HepG2 (cell line): ENCODE data around the gene SMAD6. TPM values are rescaled to one million over a fixed set of nuclear protein-coding genes. Genes with fewer than 3 reads are reported as not detected.

Experiments
- ATAC-seq: fragments of 200-7000 bp; cut with Tn5 transposase; 3 replicates; pipeline ENCODE4 v1.9.1; 2020; ENCODE audit warnings: mild to moderate bottlenecking, moderate library complexity
- BruUV-seq: library from RNA; stranded (reverse); fragments of 400-500 nt; replicated peaks from 2 replicates; lab custom pipeline; 2021; lab: Mats Ljungman, UMichigan
- CTCF ChIA-PET: fragments of 300-600 bp; formaldehyde crosslinking; extraction: SDS; loops from one replicate; lab custom pipeline; 2021; ENCODE audit warnings: low total read pairs, inconsistent platforms, low intra/inter-chr PET ratio; lab: Yijun Ruan, JAX
- POLR2A ChIA-PET: fragments of 350-600 bp; sonication (Branson Sonifier 250); formaldehyde crosslinking; loops from one replicate; lab custom pipeline; 2020; ENCODE audit warnings: antibody characterized with exemption, inconsistent platforms; lab: Yijun Ruan, JAX
- DNase-seq: peaks from one replicate; pipeline ENCODE4 v3.0.0-alpha.2; 2015; ENCODE audit warnings: low spot score
- FAIRE-seq: peaks from 3 replicates; lab custom pipeline; 2011; peaks lifted over from hg19 to GRCh38; lab: Jason Lieb, UNC
- H2AFZ ChIP-seq: one replicate; pipeline ENCODE4 v1.6.1; 2011; ENCODE audit warnings: low read length, inconsistent platforms
- H3K27ac ChIP-seq: fragments of 300-600 bp; 3 replicates; pipeline ENCODE4 v1.8.0; 2011; ENCODE audit warnings: mixed run types, mild to moderate bottlenecking, mixed read lengths, low read length, inconsistent platforms; ENCODE audit not compliant: insufficient read depth; ENCODE audit errors: extremely low read length
- H3K27me3 ChIP-seq, 2 experiments: fragments of 200-600 bp in 1 of 2; 2 replicates in 1 of 2; 3 replicates in 1 of 2; pipeline versions ENCODE4 v1.6.0 to v1.8.0; 2011; ENCODE audit warnings: low read length in 2 of 2, mild to moderate bottlenecking in 2 of 2, moderate library complexity in 2 of 2, inconsistent platforms in 1 of 2; ENCODE audit not compliant: insufficient read depth in 2 of 2, control insufficient read depth in 1 of 2
- H3K36me3 ChIP-seq, 2 experiments: fragments of 200-600 bp in 1 of 2; replicated peaks in 1 of 2; 2 replicates in 1 of 2; 3 replicates in 1 of 2; pipeline versions ENCODE4 v1.5.1 to v1.8.0; 2011; ENCODE audit warnings: low read length in 2 of 2, inconsistent platforms in 1 of 2; ENCODE audit not compliant: insufficient read depth in 2 of 2, control insufficient read depth in 1 of 2
- H3K4me1 ChIP-seq: 2 replicates; pipeline ENCODE4 v1.5.1; 2012; ENCODE audit warnings: low read length, inconsistent platforms; ENCODE audit not compliant: insufficient read depth
- H3K4me2 ChIP-seq: 2 replicates; pipeline ENCODE4 v1.6.0; 2011; ENCODE audit warnings: low read depth, low read length, inconsistent platforms
- H3K4me3 ChIP-seq, 3 experiments: fragments of 200-600 bp in 1 of 3; sonication (generic), shearing (Covaris generic) in 1 of 3; replicated peaks in 1 of 3; 2 replicates each; pipeline ENCODE4 v1.5.1; 2011 to 2016; ENCODE audit warnings: low read length in 3 of 3, inconsistent platforms in 2 of 3, low read depth in 2 of 3, mild to moderate bottlenecking in 2 of 3, control low read depth in 1 of 3, mixed read lengths in 1 of 3; ENCODE audit not compliant: insufficient read depth in 1 of 3
- H3K79me2 ChIP-seq: one replicate; pipeline ENCODE4 v1.6.1; 2011; ENCODE audit warnings: low read length, inconsistent platforms; ENCODE audit not compliant: insufficient read depth
- H3K9ac ChIP-seq: 2 replicates; pipeline ENCODE4 v1.6.0; 2011; ENCODE audit warnings: mild to moderate bottlenecking, low read depth, low read length, inconsistent platforms; ENCODE audit not compliant: insufficient read depth
- H3K9me3 ChIP-seq: 2 replicates; pipeline ENCODE4 v1.5.1; 2012; ENCODE audit warnings: mild to moderate bottlenecking, low read length
- H4K20me1 ChIP-seq: 2 replicates; pipeline ENCODE4 v1.6.0; 2011; ENCODE audit warnings: inconsistent platforms, mild to moderate bottlenecking, low read length, moderate library complexity; ENCODE audit not compliant: insufficient read depth
- E2F1 ChIP-seq: sonication (generic); formaldehyde crosslinking; IDR thresholded peaks from 2 replicates; pipeline ENCODE4 v1.5.0; 2020; ENCODE audit warnings: missing genetic modification reagents
- MAFK ChIP-seq, 2 experiments: IDR thresholded peaks in 1 of 2; conservative IDR thresholded peaks in 1 of 2; 2 replicates each; pipeline ENCODE4 v1.6.1; 2011; ENCODE audit warnings: improper control_type of control experiment in 2 of 2, low read length in 2 of 2
- MTF1 ChIP-seq: sonication (generic); formaldehyde crosslinking; IDR thresholded peaks from 2 replicates; pipeline ENCODE4 v1.5.0; 2020; ENCODE audit warnings: missing genetic modification reagents
- PRPF4 ChIP-seq: fragments of 200-400 bp; formaldehyde crosslinking; IDR thresholded peaks from 2 replicates; pipeline ENCODE4 v1.6.1; 2016; ENCODE audit warnings: low read length, low read depth; ENCODE audit not compliant: poor library complexity, severe bottlenecking
- SIX4 ChIP-seq: sonication (generic); formaldehyde crosslinking; IDR thresholded peaks from 2 replicates; pipeline ENCODE4 v1.4.0; 2020; ENCODE audit warnings: missing genetic modification reagents
- SMAD3 ChIP-seq: sonication (generic); formaldehyde crosslinking; IDR thresholded peaks from 2 replicates; pipeline ENCODE4 v1.4.0; 2020; ENCODE audit warnings: missing genetic modification reagents
- SMAD9 ChIP-seq: sonication (generic); formaldehyde crosslinking; IDR thresholded peaks from 2 replicates; pipeline ENCODE4 v1.5.1; 2020; ENCODE audit warnings: mild to moderate bottlenecking, missing genetic modification reagents
- SNRNP70 ChIP-seq: fragments of 200-400 bp; formaldehyde crosslinking; IDR thresholded peaks from 2 replicates; pipeline ENCODE4 v1.6.1; 2017; ENCODE audit warnings: mild to moderate bottlenecking, low read depth, low read length, moderate library complexity
- SP5 ChIP-seq: IDR thresholded peaks from 2 replicates; pipeline ENCODE4 v1.6.1; 2016; ENCODE audit warnings: low read depth, borderline replicate concordance
- ZNF331 ChIP-seq: sonication (generic); formaldehyde crosslinking; IDR thresholded peaks from 2 replicates; pipeline ENCODE4 v1.4.0; 2020; ENCODE audit warnings: missing genetic modification reagents
- ZNF772 ChIP-seq: sonication (generic); formaldehyde crosslinking; IDR thresholded peaks from 2 replicates; pipeline ENCODE4 v1.5.0; 2020; ENCODE audit warnings: mild to moderate bottlenecking, missing genetic modification reagents
- ZNF790 ChIP-seq: sonication (generic); formaldehyde crosslinking; IDR thresholded peaks from 2 replicates; pipeline ENCODE4 v1.8.0; 2022; ENCODE audit warnings: missing genetic modification reagents, mild to moderate bottlenecking, borderline replicate concordance
- ZSCAN31 ChIP-seq: sonication (generic); formaldehyde crosslinking; IDR thresholded peaks from 2 replicates; pipeline ENCODE4 v1.5.0; 2020; ENCODE audit warnings: low read depth, mild to moderate bottlenecking, missing genetic modification reagents
- WGBS: methylation state at CpG from one replicate; pipeline ENCODE4 v1.1.6; 2017; ENCODE audit warnings: low lambda C conversion rate; 5-methylcytosine and 5-hydroxymethylcytosine counted together
- in situ Hi-C: cut with HindIII; loops from 2 replicates; pipeline ENCODE4 v1.10.0; 2017; ENCODE audit warnings: low pct_unique_long_range_greater_than_20kb; ENCODE audit not compliant: extremely low pct_ligation_motif_present
- intact Hi-C: fragments of 100-400 bp; cut with micrococcal nuclease; formaldehyde crosslinking; loops from one replicate; pipeline ENCODE4 v1.10.0; 2022; ENCODE audit not compliant: unreplicated experiment
- polyA plus RNA-seq, 8 experiments: library from polyadenylated mRNA; depleted of rRNA in 3 of 8; stranded (reverse) in 7 of 8; unstranded in 1 of 8; fragments of >200 nt; fragmentation: Illumina TruSeq in 4 of 8; extraction: Trizol in 4 of 8; gene quantifications; 2 replicates each; pipeline versions ENCODE4 v1.2.1 to v1.2.3, GENCODE V29; 2011 to 2016; ENCODE audit warnings: low read depth in 4 of 8, missing spikeins in 1 of 8, mixed read lengths in 1 of 8; ENCODE audit not compliant: insufficient read depth in 1 of 8
- total RNA-seq, 5 experiments: library from RNA; depleted of rRNA; stranded (reverse); fragments of >200 nt; fragmentation: Illumina TruSeq; extraction: Trizol; gene quantifications; 2 replicates each; pipeline ENCODE4 v1.2.3, GENCODE V29; 2016; ENCODE audit warnings: low read depth in 1 of 5
- TF ChIP-seq, protein P1 (sequence below): IDR thresholded peaks from 2 replicates; pipeline ENCODE4 v1.6.1; 2018; ENCODE audit warnings: missing genetic modification reagents, mild to moderate bottlenecking, missing compliant biosample characterization
- TF ChIP-seq, protein P2 (sequence below): sonication (generic); formaldehyde crosslinking; IDR thresholded peaks from 2 replicates; pipeline ENCODE4 v1.4.0; 2020; ENCODE audit warnings: mild to moderate bottlenecking, missing genetic modification reagents
- TF ChIP-seq, protein P3 (sequence below): sonication (generic); formaldehyde crosslinking; IDR thresholded peaks from 2 replicates; pipeline ENCODE4 v1.8.0; 2022; ENCODE audit warnings: missing genetic modification reagents, mild to moderate bottlenecking, moderate library complexity, borderline replicate concordance

Gene SMAD6
- total and polyA plus RNA-seq, 2 of the 13 experiments (the other 11 are each of a cell fraction or from before 2014, with no cell fraction given), result 3.3 to 4.4 TPM

- H3K4me2 ChIP-seq, result no peak overlapping the region
- in situ Hi-C loops, result no loop called here
- no peak overlapping the region for H3K9ac ChIP-seq
- CTCF ChIA-PET, result no interaction called here
- no peak overlapping the region for H3K4me3 ChIP-seq
- no peak overlapping the region for H3K27ac ChIP-seq
- POLR2A ChIA-PET, result no interaction called here
- H3K4me1 ChIP-seq, result peaks cover 35% of the 10 kb centered on the region
- H3K36me3 ChIP-seq, result no peaks in the 10 kb centered on the region; a peak in 1 of 5 replicates
- no peaks in the 10 kb centered on the region for H3K27me3 ChIP-seq
- no peak for ATAC-seq
- intact Hi-C loops, result no loop called here
- no TSS peak for BruUV-seq
- FAIRE-seq, result no peak
- peaks cover 8% of the 10 kb centered on the region; the same call in 1 of the 2 replicates for H3K9me3 ChIP-seq
- TF ChIP-seq ZNF790 (CRISPR knock-in tag) (no peak), MTF1 (no peak), PRPF4 (no peak), SMAD9 (CRISPR knock-in tag) (no peak), ZNF331 (CRISPR knock-in tag) (no peak), SIX4 (no peak), SMAD3 (no peak), E2F1 (no peak), SNRNP70 (no peak), ZSCAN31 (CRISPR knock-in tag) (no peak), ZNF772 (no peak), MAFK (conservative IDR thresholded peaks at IDR 0.05 in 1 of 2, IDR thresholded peaks at IDR 0.05 in 1 of 2; ENCODE audit: low read length in 2 of 2) (no peak), SP5 (CRISPR knock-in tag) (no peak)
- TF ChIP-seq, protein P1, sequence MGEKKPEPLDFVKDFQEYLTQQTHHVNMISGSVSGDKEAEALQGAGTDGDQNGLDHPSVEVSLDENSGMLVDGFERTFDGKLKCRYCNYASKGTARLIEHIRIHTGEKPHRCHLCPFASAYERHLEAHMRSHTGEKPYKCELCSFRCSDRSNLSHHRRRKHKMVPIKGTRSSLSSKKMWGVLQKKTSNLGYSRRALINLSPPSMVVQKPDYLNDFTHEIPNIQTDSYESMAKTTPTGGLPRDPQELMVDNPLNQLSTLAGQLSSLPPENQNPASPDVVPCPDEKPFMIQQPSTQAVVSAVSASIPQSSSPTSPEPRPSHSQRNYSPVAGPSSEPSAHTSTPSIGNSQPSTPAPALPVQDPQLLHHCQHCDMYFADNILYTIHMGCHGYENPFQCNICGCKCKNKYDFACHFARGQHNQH, result no peak
- TF ChIP-seq, protein P2, sequence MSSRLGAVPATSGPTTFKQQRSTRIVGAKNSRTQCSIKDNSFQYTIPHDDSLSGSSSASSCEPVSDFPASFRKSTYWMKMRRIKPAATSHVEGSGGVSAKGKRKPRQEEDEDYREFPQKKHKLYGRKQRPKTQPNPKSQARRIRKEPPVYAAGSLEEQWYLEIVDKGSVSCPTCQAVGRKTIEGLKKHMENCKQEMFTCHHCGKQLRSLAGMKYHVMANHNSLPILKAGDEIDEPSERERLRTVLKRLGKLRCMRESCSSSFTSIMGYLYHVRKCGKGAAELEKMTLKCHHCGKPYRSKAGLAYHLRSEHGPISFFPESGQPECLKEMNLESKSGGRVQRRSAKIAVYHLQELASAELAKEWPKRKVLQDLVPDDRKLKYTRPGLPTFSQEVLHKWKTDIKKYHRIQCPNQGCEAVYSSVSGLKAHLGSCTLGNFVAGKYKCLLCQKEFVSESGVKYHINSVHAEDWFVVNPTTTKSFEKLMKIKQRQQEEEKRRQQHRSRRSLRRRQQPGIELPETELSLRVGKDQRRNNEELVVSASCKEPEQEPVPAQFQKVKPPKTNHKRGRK (CRISPR knock-in tag), result no peak
- TF ChIP-seq, protein P3, sequence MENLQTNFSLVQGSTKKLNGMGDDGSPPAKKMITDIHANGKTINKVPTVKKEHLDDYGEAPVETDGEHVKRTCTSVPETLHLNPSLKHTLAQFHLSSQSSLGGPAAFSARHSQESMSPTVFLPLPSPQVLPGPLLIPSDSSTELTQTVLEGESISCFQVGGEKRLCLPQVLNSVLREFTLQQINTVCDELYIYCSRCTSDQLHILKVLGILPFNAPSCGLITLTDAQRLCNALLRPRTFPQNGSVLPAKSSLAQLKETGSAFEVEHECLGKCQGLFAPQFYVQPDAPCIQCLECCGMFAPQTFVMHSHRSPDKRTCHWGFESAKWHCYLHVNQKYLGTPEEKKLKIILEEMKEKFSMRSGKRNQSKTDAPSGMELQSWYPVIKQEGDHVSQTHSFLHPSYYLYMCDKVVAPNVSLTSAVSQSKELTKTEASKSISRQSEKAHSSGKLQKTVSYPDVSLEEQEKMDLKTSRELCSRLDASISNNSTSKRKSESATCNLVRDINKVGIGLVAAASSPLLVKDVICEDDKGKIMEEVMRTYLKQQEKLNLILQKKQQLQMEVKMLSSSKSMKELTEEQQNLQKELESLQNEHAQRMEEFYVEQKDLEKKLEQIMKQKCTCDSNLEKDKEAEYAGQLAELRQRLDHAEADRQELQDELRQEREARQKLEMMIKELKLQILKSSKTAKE (CRISPR knock-in tag), result no peak
- no peak for DNase-seq
- H4K20me1 ChIP-seq, result no peaks in the 10 kb centered on the region
- H3K79me2 ChIP-seq, result no peaks in the 10 kb centered on the region
- H2AFZ ChIP-seq, result no peak overlapping the region
- whole genome bisulfite sequencing, result 94% methylated on average over 2 of the region's 2 CpGs
Measured at GRCh38 chr15:66682246-66682645, 19.8 kb upstream of the SMAD6 start.
